ENCODE data around the gene PALLD.

GRCh38 chr4:168740691-168741090 lies 243.8 kb downstream of the PALLD start:
- no peak for TF ChIP-seq CTCF (IDR thresholded peaks at IDR 0.05; ENCODE audit: borderline replicate concordance, extremely low read depth, low read length, poor library complexity, severe bottlenecking)
- TF ChIP-seq EZH2 (IDR thresholded peaks at IDR 0.05; ENCODE audit: borderline replicate concordance, low read depth, low read length, severe bottlenecking), result no peak
